KMS-11 (cell line): Measurements from ENCODE around the gene METTL9.

Experiments used
- H2AFZ ChIP-seq: fragments of 200-600 bp; sonication (generic); 2 replicates; pipeline ENCODE4 v1.6.1; 2016; ENCODE audit warnings: antibody characterized with exemption, mixed run types, low read depth
- H3K27ac ChIP-seq: fragments of 200-600 bp; sonication (generic); 2 replicates; pipeline ENCODE4 v1.6.1; 2016; ENCODE audit warnings: mild to moderate bottlenecking, mixed run types
- H3K27me3 ChIP-seq: fragments of 200-600 bp; sonication (generic); 2 replicates; pipeline ENCODE4 v1.6.1; 2017; ENCODE audit warnings: mild to moderate bottlenecking, low read depth, mixed run types, moderate library complexity; ENCODE audit not compliant: insufficient read depth
- H3K36me3 ChIP-seq: fragments of 200-600 bp; sonication (generic); 2 replicates; pipeline ENCODE4 v1.6.1; 2017; ENCODE audit warnings: mild to moderate bottlenecking, mixed run types; ENCODE audit not compliant: insufficient read depth
- H3K4me1 ChIP-seq: fragments of 200-600 bp; sonication (generic); 2 replicates; pipeline ENCODE4 v1.6.1; 2016; ENCODE audit warnings: mild to moderate bottlenecking, low read depth, mixed run types; ENCODE audit not compliant: poor library complexity, severe bottlenecking
- H3K4me2 ChIP-seq: fragments of 200-600 bp; sonication (generic); 2 replicates; pipeline ENCODE4 v1.7.0; 2016; ENCODE audit warnings: mild to moderate bottlenecking, mixed run types
- H3K4me3 ChIP-seq: fragments of 200-600 bp; sonication (generic); IDR thresholded peaks from 2 replicates; pipeline ENCODE4 v1.6.1; 2017; ENCODE audit warnings: low read depth, low read length, mixed read lengths; ENCODE audit not compliant: insufficient read depth
- H3K79me2 ChIP-seq: fragments of 200-600 bp; sonication (generic); 2 replicates; pipeline ENCODE4 v1.6.1; 2016; ENCODE audit warnings: low read depth, mixed run types; ENCODE audit not compliant: insufficient read depth
- H3K9ac ChIP-seq: fragments of 200-600 bp; sonication (generic); 2 replicates; pipeline ENCODE4 v1.6.1; 2016; ENCODE audit warnings: mild to moderate bottlenecking, mixed run types
- H4K20me1 ChIP-seq: fragments of 200-600 bp; sonication (generic); 2 replicates; pipeline ENCODE4 v1.6.1; 2016; ENCODE audit warnings: mild to moderate bottlenecking, mixed run types; ENCODE audit not compliant: insufficient read depth
- CTCF ChIP-seq: fragments of 200-600 bp; sonication (generic); conservative IDR thresholded peaks from 2 replicates; pipeline ENCODE4 v1.6.1; 2017; ENCODE audit warnings: low read depth, mild to moderate bottlenecking, antibody characterized with exemption, low read length, moderate library complexity, mixed read lengths

Gene METTL9

GRCh38 chr16:21663889-21664647 is 64.7 kb downstream of the METTL9 start, which contains the start of gene OTOA:
Gene OTOA, plus strand, starts transcription at chr16:21663968. Its CDS starts 14,547 bp downstream, at chr16:21678515.
- Histone ChIP-seq H3K27me3 (no peaks in the 10 kb centered on the region), H3K27ac (no peak within 1 kb of the TSS), H3K4me2 (no peak within 1 kb of the TSS), H3K9ac (no peak within 1 kb of the TSS), H3K79me2 (no peaks in the 10 kb centered on the region), H3K4me3 (no peak within 1 kb of the TSS), H3K36me3 (no peaks in the 10 kb centered on the region), H3K4me1 (peaks cover 1% of the 10 kb centered on the region), H4K20me1 (no peaks in the 10 kb centered on the region), H2AFZ (no peak within 1 kb of the TSS)
- no peak for TF ChIP-seq CTCF

- H3K4me2 ChIP-seq = no peak overlapping the region
- H3K27me3 ChIP-seq = no peaks in the 10 kb centered on the region
- no peak overlapping the region for H3K9ac ChIP-seq
- no peaks in the 10 kb centered on the region for H3K36me3 ChIP-seq
- no peaks in the 10 kb centered on the region for H4K20me1 ChIP-seq
- H2AFZ ChIP-seq = no peak overlapping the region
- no peak for TF ChIP-seq CTCF
- no peaks in the 10 kb centered on the region for H3K4me1 ChIP-seq
- H3K79me2 ChIP-seq = no peaks in the 10 kb centered on the region
- H3K4me3 ChIP-seq = no peak overlapping the region
- H3K27ac ChIP-seq = no peak overlapping the region
These were observed 65.6 kb downstream of the METTL9 start for GRCh38 chr16:21664801-21665492.

GRCh38 chr16:21666772-21667171 is 67.4 kb downstream of the METTL9 start:
- TF ChIP-seq CTCF = no peak
- no peaks in the 10 kb centered on the region for H3K4me1 ChIP-seq
- no peak overlapping the region for H3K27ac ChIP-seq
- no peak overlapping the region for H3K4me2 ChIP-seq
- no peak overlapping the region for H3K9ac ChIP-seq
- H3K79me2 ChIP-seq = no peaks in the 10 kb centered on the region
- no peaks in the 10 kb centered on the region for H3K36me3 ChIP-seq
- H4K20me1 ChIP-seq = no peaks in the 10 kb centered on the region
- H3K27me3 ChIP-seq = no peaks in the 10 kb centered on the region
- no peak overlapping the region for H2AFZ ChIP-seq
- H3K4me3 ChIP-seq = no peak overlapping the region

- Histone ChIP-seq H3K36me3 (no peaks in the 10 kb centered on the region), H3K4me1 (no peaks in the 10 kb centered on the region), H3K4me3 (no peak overlapping the region), H4K20me1 (no peaks in the 10 kb centered on the region), H3K27ac (no peak overlapping the region), H3K4me2 (no peak overlapping the region), H3K9ac (no peak overlapping the region), H2AFZ (no peak overlapping the region), H3K79me2 (no peaks in the 10 kb centered on the region), H3K27me3 (no peaks in the 10 kb centered on the region)
- no peak for TF ChIP-seq CTCF
These were observed 68.2 kb downstream of the METTL9 start for GRCh38 chr16:21667575-21667974.
